KBM-7 (cell line): ENCODE measurements around the gene GPHN.

ENCODE experiments used
- DNase-seq: peaks from one replicate; pipeline ENCODE4 v3.0.0-alpha.2; 2015
- in situ Hi-C: fragments of 300-500 bp; cut with MboI; formaldehyde crosslinking; loops from 2 replicates; pipeline ENCODE4 v1.14.3; 2020; ENCODE audit warnings: low sequenced_read_pairs, low pct_unique_long_range_greater_than_20kb, mixed read lengths

GPHN gene

GRCh38 chr14:67167420-67168109, 659.6 kb downstream of the GPHN start:
- DNase-seq, result no peak
- in situ Hi-C loops, result loop anchor here (25.0 kb wide), 1 partner anchor 120 kb away; no protein-coding TSS in a partner anchor

DNA sequence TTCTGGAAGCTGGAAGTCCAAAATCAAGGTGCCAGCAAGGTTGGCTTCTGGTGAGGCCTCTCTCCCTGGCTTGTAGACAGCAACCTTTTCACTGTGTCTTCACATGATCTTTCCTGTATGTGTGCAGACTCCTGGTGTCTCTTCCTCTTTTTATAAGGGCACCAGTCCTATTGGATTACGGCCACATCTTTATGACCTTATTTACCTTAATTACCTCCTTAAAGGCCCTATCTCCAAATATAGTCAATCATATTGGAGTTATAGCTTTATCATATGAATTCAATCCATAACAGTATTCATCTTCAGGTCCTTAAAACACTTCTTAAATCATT, 660.1 kb downstream of the GPHN start:
- DNase-seq, result no peak
- in situ Hi-C loops, result loop anchor here (25.0 kb wide), 1 partner anchor 119 kb away; no protein-coding TSS in a partner anchor

- peak; percentile 13 for DNase-seq
These were observed 662.7 kb downstream of the GPHN start for GRCh38 chr14:67170660-67171059.

GRCh38 chr14:67172056-67172455, 664.1 kb downstream of the GPHN start:
- in situ Hi-C loops, result loop anchor here (25.0 kb wide), 1 partner anchor 115 kb away; no protein-coding TSS in a partner anchor
- no peak for DNase-seq

More at GRCh38 chr14:67170660-67171059, 662.7 kb downstream of the GPHN start:
- in situ Hi-C loops, result loop anchor here (25.0 kb wide), 1 partner anchor 117 kb away; no protein-coding TSS in a partner anchor

DNA sequence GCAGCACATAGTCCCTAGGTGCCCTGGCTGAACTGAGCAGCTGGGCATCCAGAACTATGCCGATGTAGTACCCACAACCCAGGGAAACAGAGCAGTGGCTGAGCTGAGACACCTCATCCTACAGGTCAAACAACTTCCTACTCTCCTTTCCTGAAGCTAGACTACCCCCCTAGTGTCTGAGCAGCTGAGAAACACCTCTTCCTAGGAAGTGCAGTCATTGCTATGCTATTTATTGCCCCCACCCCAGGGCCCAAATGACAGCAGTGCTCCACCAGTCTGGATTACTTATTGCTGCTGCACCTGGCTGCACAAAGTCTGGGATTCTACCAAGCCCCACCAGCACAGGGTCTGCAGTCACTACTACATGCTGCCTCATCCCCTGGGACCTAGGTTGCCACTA, 664.6 kb downstream of the GPHN start:
- DNase-seq, result no peak
- in situ Hi-C loops, result loop anchor here (25.0 kb wide), 1 partner anchor 115 kb away; no protein-coding TSS in a partner anchor

- in situ Hi-C loops, result loop anchor here (25.0 kb wide), 1 partner anchor 114 kb away; no protein-coding TSS in a partner anchor
- DNase-seq, result no peak
These were observed 665.8 kb downstream of the GPHN start for GRCh38 chr14:67173719-67174118.

DNA sequence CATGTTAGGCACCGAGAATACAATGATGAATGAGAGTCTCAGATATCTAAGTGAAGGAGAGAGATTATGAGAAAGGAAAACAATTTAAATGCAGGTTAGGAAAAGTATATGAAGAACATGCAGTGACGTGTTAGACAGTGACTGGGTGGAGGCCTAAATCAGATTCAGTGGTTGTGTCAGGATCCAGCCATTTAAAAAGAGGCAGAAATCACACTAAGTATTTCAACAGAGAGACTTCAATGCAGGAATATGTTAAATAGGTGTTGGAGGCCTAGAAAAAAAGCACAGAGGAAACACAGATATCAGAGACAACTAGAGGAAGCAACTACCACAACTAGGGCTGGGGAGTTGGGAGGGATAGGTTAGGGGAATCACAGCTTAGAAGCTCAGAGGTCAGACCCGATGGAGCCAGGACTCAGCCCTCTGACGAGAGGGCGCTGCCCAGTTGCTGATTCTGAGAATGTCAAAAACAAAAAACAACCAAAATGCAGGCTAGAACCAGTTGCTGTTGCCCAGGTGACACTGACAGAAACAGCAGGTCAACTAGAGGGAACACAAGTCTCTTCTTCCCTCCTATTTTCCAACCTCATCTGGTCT, 678.3 kb downstream of the GPHN start:
- in situ Hi-C loops, result no loop called here
- DNase-seq, result no peak

- in situ Hi-C loops, result no loop called here
- no peak for DNase-seq
These were observed 679.0 kb downstream of the GPHN start for GRCh38 chr14:67186789-67187584.

DNA sequence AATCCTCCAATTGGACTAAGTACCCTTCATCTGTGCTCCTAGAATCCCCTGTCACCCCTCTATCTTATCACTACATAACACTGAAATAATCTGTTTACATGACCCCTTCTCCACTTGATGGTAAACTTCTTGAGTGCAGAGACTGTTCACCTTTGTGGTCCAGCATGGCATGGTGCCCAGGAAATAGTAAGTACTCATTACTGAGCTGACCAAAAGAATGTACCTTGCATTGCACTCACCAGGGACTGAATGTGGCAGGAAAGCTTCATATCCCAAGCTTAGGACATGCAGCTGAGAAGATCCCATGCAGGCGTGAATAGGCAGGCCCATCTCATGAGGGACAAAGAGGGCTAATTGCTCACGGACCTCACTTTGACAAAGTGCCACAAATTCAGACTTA, 679.9 kb downstream of the GPHN start:
- DNase-seq, result no peak
- in situ Hi-C loops, result no loop called here

GRCh38 chr14:67188326-67188725, 680.4 kb downstream of the GPHN start:
- in situ Hi-C loops, result no loop called here

DNA sequence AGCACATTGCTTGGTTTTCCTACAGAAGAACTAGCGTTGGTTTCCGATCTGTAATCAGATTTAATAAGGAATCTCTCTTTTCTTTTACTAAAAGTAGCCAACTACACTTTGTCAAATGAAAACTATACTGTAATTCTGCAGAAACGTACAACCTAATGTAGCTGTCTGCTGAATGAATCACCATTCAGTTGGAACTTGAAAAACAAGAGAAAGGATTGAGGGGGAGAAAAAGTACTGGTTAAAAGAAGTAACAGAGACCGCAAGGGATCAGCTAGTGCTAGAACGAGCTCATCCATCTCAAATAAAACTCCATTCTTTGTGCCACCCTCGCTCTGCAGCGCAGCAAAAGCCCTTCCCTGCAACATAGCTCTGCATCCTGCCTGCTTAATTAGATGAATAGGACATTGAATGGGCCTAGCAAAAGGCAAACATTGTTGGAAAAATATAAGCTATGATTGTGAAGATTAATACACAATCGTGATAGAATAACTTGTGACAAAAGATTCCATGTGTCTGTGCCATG, 683.9 kb downstream of the GPHN start:
- in situ Hi-C loops, result no loop called here
- no peak for DNase-seq

More at GRCh38 chr14:67188326-67188725, 680.4 kb downstream of the GPHN start:
- no peak for DNase-seq

DNA sequence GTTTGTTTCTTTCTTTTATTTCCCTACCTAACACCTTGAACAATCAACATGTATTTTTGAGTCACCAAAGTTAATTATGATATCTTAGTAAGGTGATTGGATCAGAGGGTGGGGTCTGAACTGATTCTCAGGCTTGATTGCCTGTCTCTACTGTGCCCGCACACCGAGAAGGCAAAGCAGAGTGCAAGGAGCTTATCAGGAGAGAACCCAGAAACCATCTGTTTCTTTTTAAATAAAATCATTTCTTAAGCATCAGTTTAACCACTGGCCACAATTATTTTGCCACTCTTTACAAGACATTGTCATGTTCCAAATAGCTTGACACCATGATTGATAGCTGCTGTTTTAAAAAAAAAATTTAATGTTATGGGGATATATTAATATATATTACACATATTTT, 684.4 kb downstream of the GPHN start:
- in situ Hi-C loops, result no loop called here

DNA sequence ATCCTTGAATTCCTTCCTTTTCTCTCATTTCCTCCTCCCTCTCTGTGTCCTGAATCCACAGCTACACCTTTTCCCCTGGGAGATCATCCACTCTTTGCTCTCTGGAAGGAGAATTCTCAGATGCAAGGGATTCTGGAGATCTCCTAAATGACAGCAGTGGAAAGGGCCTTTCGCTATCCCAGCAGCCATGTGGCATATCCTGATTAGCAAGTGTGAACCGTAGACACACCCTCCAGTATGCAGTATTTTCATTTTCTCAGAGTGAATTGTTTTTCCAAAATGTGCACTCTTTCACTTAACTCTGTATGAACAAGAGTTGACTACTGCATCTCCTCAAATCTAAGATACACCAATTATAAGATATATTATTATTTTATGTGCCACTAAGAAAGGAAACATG, 687.3 kb downstream of the GPHN start:
- no peak for DNase-seq
- in situ Hi-C loops, result no loop called here

More for the DNA sequence above, 684.4 kb downstream of the GPHN start:
- no peak for DNase-seq

- no peak for DNase-seq
- in situ Hi-C loops, result no loop called here
These were observed 691.1 kb downstream of the GPHN start for GRCh38 chr14:67199016-67199415.

DNA sequence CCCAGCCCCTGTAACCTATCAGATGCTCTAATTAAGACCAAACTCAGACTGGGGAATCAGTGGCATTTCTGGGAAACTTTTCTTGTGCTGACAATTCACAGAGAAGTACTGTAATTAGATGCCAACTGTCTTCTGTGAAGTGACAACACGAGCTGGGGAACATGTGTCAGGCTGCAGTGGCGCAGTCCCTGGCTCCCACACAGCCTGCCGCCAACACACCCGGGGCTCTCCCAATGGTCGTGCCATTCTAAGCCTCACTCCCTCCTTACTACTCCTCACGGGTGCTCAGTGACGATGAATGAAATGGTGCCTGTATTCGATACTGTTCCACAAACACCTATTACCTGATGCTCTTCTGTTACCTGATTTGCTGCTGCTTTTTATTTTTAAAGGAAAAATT, 699.9 kb downstream of the GPHN start:
- no peak for DNase-seq
- in situ Hi-C loops, result no loop called here

GRCh38 chr14:67218126-67218525, 710.2 kb downstream of the GPHN start:
- in situ Hi-C loops, result no loop called here
- no peak for DNase-seq

DNA sequence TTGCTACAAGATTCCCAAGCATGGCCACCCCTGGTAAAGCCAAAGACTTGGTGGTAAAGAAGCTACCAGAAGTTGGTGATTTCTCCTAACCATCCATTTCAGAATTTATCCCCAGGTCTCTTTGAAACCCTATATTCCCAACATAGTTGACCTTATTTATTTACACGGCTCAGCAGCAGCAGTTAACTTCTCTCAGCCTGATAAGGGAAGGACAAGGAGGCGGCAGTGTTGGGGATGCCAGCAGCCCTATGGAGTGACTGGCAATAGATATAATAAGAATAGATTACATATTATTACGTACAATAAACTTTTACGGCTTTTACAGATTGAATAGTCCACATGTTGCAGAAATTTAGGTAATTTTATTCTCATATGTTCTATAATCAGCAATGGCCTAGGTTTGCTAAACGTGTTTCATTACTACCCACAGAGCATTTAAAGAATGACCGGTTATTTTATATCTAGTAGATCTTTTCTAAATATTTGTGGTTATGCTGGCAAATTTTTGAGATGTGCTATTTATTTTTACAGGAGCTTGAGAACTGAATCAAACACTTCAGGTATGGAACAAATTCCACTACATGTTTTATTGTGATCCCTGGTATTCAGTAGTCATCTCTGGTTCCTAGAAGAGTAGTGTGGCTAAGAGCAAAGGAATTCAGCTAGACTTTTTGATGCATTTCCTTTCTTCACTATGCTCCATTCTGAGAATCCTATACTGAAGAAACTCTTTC, 713.5 kb downstream of the GPHN start:
- in situ Hi-C loops, result no loop called here
- DNase-seq, result no peak

GRCh38 chr14:67221982-67222328, 714.0 kb downstream of the GPHN start:
- no peak for DNase-seq
- in situ Hi-C loops, result no loop called here

- no peak for DNase-seq
- in situ Hi-C loops, result no loop called here
These were observed 717.6 kb downstream of the GPHN start for GRCh38 chr14:67225523-67225922.
